HG03354 (cell line): ENCODE data around the gene KRTAP5-2.

Experiments used
- ATAC-seq: cut with Tn5 transposase; IDR thresholded peaks from one replicate; pipeline ENCODE4 v1.9.1; 2021; ENCODE audit warnings: mild to moderate bottlenecking; ENCODE audit not compliant: unreplicated experiment, poor library complexity, severe bottlenecking

Gene KRTAP5-2

DNA sequence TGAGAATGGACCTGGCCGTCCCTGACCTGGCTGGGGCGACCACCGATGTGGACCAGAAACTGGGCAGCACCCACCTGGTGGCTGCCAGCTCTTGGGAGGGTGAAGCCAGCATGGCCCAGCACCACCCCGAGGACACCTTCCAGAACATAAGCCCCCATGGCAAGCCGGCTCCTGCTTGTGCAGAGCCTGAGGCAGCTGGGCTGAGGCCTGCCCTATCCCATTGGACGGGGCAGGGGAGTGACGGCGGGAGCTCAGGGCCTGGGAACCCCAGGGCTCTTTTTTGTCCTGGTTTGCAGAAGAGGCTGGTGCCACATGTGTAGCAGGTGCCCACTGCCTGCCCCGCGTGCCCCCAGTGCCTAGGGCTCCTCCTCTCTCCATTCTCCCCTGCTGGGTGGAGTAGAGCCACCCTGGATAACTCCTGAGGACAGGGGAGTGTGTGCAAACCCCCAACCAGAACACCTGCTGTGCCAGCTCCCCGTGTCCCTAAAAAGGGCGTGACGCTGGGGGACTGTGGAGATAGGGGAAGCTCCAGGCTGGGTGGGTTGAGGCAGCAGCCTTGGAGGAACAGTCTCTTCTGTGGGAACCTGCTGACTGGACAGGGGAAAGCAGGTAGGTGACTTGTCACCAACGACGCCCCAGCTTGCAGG is 38.0 kb downstream of the KRTAP5-2 start:
- no peak for ATAC-seq

DNA sequence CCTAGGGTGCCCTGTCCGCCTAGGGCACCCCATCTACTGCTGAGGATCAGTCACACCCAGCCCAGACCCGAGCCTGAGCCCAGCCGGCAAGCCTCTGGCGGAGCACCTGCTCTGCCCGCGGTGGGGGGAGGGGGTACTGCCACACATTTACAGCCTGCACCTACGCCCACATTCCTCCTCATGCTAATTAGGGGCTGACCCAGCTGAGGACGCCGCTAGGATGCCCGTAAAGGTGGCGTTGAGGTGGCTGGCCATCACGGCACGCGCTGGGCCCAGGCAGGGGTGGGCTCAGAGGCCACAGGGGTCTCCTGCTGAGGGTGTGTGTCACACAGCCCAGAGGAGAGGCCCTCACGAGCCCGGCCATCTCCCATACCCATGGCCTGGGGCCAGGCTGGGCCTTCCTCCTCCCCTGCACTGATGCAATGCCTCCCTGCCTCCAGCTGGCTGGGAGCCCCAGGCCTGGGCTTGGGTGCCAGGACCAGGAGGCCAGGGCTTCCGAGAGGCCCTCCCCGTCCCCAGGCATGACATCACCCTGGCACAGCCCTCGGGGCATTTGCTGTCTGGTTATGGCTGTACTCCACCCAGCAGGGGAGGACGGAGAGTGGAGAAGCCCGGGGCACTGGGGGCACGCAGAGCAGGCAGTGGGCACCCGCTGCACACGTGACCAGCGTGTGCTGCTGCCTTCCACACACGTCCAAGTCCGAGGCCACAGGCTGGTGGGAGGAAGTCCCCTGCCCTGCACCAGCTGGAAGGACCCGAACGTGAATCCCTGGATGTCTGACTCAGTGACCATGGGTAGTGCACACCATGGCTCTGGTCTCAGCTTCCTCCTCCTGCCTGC is 38.8 kb downstream of the KRTAP5-2 start:
- no peak for ATAC-seq

DNA sequence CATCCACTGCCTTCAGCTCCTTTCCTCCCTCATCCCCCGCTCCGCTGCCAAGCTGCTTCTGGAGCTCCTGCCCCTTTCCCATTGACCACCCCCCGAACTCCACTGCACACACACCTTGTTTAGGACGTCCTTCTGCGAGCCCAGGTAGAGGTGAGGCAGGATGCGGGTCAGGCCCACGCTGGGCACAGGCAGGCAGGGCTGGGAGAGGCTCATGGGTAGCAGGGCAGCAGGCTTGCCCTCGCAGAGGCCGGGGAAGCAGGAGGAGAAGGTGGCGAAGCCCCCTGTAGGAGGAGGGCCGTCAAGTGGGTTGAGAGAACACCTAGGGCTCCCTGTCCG is 39.4 kb downstream of the KRTAP5-2 start:
- no peak for ATAC-seq

DNA sequence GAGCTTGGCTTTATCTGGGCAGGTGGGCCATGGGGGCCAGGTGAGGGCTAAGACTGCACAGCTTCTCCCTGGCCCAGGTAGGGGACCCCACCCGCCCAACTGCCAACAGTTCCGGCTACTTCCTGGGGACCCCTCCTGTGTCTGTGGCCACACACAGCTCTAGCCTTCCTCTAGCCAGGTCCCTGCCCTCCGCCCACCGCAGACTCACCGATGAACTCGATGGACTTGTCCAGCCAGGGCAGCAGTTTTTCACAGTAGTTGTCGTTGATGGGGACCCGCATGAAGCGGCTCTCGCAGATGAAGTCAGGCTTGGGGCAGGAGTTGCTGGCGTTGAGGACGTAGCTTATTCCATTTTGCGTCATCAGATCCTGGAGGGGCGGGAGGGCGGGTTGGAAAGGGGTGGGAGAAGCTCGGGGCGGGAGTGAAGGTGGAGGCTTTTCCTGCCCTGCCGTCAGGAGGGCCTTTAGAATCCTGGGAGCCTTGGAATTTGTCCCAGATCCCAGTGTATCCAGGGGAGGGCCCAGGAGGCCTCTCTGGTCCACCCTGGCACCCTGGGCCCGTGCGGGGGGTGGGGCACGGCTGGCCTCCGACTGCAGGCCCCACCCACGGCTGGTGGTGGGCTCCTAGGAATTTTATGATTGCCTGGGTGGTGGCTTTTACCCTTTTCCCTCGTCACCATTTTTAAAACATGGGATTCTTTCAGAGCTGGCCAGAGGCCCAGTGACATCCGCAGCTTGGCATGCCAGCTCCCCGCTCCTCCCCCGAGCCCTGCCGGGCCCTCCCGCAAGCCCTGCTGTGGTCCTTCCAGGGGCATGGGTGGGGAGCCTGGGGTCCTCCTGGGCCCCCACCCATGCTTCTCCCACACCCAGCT is 40.0 kb downstream of the KRTAP5-2 start:
- ATAC-seq: no peak

DNA sequence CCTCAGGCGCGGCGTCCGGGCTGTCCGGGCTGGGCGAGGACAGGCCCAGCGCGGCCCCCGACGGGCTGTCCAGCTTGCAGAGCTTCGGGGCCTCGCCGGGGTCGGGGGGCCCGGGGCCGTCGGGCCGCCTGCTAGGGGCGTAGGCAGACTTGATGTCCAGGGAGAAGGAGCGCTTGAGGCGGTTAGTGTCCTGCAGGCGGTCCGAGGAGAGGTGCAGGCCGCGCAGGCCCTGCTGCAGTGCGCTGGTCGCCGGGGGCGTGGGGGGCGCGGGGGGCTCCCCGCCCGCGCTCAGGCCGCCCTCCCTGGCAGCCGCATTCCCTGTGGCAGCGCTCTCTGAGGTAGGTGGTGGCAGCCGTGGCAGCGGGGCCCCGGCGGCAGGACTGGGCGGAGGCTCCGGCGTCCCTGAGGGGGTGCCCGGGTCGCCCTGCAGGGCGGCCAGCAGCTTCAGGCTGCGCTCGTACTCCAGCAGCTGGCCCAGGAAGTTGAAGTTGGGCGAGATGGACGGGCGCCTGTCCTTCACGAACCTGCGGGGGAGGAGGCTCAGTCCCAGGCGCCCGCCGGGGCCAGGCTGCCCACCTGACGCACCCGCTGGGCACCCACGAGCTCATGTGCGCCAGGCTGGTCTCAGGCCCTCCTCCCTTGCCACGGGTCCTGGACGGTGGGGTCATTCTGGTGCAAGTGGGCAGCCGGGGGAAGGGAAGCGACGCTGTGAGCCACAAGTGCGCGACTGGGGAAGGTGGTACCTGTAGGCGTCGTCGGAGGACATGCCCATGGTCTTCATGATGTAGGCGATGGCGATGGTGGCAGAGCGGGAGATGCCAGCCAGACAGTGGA is 40.8 kb downstream of the KRTAP5-2 start:
- ATAC-seq: no peak

DNA sequence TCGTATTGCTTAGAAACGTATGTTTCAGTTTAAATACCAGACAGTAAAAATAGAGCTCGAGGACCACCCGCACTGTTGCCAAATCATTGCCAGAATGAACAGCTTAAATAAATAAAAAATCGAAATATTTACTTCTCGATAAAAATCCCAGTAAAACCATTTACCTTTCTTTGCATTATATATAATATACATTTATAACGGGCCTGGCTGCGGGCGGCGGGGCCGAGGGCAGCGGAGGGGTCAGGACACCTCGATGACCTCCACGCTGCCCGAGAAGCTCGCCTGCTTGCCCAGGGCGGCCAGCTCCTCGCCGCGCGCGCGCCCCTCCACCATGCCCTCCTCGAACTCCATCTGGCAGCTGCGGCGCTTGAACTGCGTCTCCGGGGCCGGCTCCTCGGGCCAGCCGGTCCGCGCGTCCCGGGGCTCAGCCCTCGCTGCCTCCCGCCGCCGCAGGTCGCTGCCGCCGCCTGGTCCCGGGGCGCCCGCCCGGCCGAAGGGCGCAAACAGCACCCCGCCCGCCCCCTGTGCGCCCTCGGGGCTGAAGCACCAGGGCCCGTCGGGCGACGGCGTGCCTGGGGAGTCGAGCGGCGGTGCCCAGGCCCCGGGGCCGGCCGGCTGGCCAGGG is 41.7 kb downstream of the KRTAP5-2 start:
- no peak for ATAC-seq

DNA sequence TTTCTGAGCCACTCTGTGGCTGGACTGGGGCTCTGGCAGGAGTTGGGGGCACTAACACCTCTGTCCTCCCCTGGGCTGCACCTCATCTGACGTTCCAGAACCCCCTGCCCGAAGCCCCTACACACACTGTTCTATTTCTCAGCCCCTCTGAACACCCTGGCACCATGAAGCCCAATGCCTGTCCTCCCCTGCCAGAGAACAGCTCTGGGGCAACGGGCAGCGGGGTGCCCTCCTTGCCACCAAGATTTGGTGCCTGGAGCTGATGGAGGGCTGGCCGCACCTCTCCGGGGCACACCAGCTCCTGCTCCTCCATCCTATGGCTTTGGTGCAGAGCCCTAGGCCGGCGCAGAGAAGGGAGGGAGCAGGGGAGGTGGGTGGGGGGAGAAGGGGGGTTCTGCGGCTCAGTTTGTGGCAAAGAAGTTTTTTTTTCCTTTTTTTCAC is 42.4 kb downstream of the KRTAP5-2 start:
- ATAC-seq: no peak

DNA sequence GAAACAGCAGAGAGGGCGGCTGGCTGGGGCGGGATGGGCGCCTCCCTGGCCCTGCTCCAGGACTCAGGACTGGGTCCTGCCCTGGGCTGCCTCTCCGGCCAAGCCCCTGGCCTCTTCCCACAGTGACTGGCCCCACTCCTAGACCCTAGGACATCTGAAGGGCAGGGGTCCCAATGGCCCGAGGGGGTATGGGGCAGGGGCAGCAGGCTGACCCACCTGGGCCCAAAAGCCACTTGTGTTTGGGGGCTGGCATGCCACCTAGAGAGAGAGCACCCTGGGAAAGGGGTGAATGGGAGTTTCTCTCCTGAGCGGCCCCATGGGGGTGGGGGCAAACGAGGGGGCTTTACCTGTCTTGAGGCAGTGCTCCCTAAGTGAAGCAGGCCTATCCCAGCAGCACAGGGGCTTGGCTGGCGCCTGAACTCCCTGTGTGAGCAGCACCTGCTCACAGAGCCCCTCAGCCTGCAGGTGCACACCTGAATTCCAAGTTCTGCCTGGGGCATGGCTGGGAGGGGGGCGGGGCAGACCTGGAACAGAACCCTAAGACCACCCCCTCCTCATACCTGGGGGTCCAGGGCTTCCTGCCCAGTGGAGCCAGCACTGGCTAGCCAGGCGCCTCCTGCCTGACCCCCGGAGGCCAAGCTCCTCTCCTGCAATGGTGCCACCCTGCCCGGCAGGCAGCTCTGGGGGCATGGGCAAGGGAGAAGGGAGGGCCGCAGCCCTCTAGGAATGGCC is 42.9 kb downstream of the KRTAP5-2 start:
- ATAC-seq: no peak

DNA sequence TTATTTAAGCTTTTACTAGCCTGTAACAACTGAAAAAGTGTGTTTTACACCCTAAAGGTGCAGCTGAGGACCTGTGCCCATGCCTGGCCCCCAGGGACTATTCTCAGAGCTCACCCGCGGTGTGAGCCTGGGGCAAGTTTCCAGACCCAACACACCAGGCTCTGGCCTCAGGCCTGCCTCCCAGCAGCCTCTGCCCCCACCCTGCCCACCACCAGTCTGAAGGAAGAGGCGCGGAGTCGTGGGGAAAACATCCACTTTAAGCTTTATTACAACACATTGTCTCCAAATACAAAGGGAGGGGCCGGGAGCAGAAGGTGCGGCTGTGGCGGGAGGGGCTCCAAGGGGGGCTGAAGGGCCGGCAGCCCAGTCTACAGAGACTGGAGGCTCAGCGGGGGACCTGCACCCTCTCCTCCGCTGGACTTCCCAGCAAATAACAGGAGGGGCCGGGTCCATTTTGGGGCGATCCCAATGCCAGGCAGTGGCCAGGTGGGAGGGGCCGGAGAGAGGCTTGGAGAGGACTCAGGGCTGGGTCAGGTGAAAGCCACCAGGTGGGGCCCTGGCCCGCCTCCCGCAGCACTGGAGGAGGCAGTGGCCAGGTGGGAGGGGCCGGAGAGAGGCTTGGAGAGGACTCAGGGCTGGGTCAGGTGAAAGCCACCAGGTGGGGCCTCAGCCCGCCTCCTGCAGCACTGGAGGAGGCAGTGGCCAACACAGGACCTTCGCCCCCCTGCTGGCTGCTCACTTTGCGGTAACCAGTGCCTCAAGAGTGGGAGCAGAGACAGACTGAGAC is 44.1 kb downstream of the KRTAP5-2 start:
- ATAC-seq: no peak

DNA sequence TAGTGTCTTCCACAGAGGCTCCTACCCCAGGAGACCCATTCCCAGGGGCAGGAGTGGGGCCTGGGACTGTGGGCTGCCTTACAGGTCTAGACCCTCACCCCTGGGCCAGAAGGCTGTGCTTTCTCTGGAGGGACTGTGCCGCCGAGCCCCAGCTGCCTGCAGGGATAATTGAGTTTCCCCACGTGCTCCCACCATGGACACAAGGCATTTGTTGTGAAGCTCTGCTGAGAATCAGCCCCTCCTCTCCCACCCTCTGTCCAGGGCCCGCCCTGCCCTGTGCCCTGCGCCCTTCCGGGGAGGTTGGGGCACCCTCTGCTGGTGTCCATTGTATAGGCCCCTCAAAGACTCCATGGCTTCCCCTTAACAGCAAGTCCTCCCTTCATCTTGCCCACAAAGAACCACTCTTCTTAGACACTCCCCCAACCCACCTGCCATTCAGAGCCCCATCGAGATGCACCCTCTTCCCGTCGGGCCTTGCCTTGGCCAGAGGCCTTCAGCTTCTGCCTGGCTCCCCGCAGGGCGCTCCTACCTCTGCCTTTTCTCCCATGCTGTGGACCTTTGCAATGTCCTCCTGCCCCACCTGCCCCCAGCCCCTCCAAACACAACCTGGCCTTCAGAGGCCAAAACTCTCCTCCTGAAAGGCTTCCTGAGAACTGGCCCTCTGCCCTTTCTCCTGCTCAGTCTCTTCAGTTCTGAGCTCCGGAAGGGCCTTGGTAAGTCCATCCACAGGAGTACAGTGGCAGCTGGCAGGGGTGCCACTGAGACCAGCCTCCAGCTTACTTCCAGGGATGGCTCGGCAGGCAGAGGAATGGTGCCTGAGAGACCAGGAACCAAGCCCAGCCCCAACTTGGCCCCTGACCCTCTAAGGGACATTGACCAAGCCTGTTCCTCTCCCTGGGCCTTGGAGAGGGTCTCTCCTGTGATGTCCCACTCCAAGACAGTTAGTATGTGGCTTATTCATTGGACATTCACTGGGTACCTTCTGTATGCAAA is 48.5 kb downstream of the KRTAP5-2 start:
- no peak for ATAC-seq

DNA sequence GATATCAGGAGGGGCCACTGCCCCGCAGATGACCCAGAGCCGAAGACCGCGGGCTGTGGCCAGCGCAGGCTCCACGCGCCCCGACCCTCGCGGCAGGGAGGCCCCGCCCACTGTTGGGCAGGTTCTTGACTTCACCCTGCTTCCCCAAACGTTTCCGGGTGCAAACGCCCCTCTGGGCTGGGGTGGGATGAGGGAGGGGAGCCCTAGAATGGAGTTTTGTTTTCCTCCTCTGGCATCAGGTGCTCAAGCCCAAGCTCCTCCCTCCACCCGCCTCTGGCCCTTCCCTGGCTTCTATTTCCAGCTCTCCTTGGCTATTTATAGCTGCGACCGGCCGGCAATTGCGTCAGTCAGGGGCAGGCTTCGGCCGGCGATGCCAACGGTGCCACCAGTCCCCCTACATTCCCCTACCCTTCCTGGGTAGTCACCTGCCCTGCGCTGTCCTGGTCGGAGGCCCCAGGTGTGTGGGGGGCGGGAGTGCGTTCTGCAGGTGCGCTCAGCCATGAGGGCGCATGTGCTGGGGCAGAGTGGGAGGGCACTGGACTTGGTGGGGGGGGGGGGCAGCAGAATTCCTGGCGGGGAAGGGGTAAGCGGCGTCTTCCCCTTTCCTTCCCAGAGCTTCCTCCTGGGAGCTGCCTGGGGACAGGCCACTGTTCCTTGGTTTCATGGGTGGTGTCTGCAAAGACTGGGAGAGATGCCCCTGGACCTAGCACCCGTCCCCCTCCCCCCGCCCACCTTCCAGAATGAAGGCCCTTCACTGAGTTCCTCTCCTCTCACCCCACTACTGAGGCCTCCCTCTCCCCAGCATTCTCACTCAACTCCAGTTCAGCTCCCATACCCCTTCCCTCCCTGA is 49.6 kb downstream of the KRTAP5-2 start:
- ATAC-seq: no peak

DNA sequence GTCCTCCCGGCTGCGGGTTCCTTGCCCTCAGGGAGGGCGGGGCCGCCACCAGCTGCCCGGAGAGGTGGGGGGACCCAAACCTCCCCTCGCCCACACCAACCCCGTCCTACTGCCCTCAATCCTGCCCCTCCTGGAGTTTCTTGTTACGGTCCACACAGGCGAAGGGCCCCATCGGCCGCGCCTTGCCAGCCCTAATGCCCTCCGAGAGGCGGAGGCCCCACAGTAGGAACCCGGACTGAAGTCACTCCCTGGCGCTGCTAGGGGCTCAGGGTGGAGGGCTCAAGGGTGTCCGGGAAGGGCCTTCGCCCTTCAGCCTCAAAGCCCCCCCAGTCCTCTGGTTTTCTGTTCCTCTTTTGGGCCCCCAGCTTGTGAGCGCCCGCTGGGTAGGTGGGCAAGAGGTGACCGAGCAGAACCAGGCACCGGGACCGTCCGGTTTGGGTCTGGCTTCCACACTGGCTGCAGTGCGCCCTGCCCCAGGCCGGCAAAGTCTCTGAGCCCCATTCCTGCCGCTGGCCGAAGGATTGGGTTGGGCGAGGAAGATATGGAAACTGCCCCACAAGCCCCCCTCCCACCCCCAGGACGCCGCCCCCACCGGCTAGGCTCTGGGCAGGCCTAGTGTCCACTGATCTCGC is 50.5 kb downstream of the KRTAP5-2 start:
- no peak for ATAC-seq
